HG02571 (cell line): Measurements from ENCODE around the gene RGCC.

Experiments
- ATAC-seq: cut with Tn5 transposase; IDR thresholded peaks from one replicate; pipeline ENCODE4 v1.9.1; 2021; ENCODE audit warnings: mild to moderate bottlenecking, moderate library complexity; ENCODE audit not compliant: unreplicated experiment

The RGCC gene

GRCh38 chr13:41514853-41515395 is 57.6 kb downstream of the RGCC start:
- ATAC-seq = no peak

- no peak for ATAC-seq
These were observed 58.3 kb downstream of the RGCC start for GRCh38 chr13:41515491-41516139.

DNA sequence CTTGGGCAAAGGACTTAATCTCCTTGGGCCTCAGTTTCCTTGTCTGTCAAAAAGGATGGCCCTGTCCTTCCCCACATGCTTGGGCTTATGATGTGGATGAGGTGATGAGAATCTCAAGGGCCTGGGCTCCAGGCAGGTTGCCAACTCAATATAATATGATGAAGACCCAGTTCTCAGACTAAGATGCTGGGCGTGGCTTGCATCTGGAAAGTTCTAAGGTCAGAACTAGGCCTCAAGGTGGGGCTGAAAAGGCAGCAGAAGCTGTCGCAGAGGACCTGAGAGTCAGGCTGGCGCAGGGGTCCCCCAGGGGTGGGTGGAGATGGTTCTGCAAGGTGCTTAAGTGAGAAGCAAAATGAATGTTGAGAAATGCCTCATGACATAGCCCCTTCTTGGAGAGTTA is 58.8 kb downstream of the RGCC start:
- ATAC-seq = no peak

- no peak for ATAC-seq
These were observed 59.4 kb downstream of the RGCC start for GRCh38 chr13:41516760-41517159.

DNA sequence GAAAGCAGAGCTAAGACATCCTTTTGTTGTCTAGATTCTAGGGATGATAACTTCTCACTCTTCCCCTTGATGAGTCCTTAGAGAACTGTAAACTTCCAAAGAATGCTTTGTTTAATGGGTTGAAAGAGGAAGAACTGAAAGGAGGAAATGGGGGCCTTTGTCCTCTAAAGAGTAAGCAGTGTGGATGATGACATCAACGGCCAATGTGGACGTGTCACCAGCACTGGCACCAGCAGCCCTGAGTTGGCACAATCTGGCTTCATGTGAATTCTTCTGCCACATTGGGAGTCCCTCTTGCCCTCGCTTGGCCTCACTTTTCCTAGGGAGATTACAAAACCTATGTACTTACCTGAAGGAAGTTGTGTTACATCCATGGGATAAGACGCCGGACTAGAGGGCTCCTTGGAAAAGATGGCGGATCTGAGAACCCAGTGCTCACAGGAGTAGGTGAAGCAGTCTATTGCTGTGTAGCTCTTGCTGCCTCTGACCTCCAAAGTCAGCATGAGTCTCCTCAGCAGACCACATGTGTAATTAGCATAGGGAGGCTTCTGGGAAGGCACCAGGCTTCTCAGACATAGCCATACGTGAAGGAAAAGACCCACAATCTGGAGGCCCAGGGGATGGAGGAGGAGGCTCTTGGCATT is 62.8 kb downstream of the RGCC start:
- ATAC-seq = no peak
